ENCODE measurements around the gene SPRR2B. TPM values are rescaled to one million over a fixed set of nuclear protein-coding genes. Genes with fewer than 3 reads are reported as not detected.

SPRR2B gene
- total RNA-seq, 1 donor from 2014 or later, result not detected

- Mint-ChIP-seq H3K27ac (no peak overlapping the region), H3K9me3 (no peaks in the 10 kb centered on the region), H3K4me3 (no peak overlapping the region), H3K4me1 (no peaks in the 10 kb centered on the region), H3K27me3 (ENCODE audit: insufficient read depth, low read depth) (no peaks in the 10 kb centered on the region), H3K36me3 (no peaks in the 10 kb centered on the region)
- no peaks in the 10 kb centered on the region for H3F3A ChIP-seq (ENCODE audit: low read depth)
- H3K4me1 ChIP-seq, result no peaks in the 10 kb centered on the region
- H3K27ac ChIP-seq, result no peak overlapping the region
- no peaks in the 10 kb centered on the region for H3K36me3 ChIP-seq
- H3K27me3 ChIP-seq, result no peaks in the 10 kb centered on the region
- H3K79me2 ChIP-seq (ENCODE audit: low read depth), result no peaks in the 10 kb centered on the region
- DNase-seq (ENCODE audit: low spot score), result no peak
- H3K9me3 ChIP-seq (ENCODE audit: low read depth), result peaks cover 17% of the 10 kb centered on the region
- H3K9ac ChIP-seq, result no peak overlapping the region
- H3K4me3 ChIP-seq, result no peak overlapping the region
- TF ChIP-seq CTCF (IDR thresholded peaks at IDR 0.05) (no peak), EZH2 (IDR thresholded peaks at IDR 0.05) (no peak), EZH2phosphoT487 (IDR thresholded peaks at IDR 0.05) (no peak)
- no peak overlapping the region for H3K4me2 ChIP-seq
- no peaks in the 10 kb centered on the region for H4K20me1 ChIP-seq (ENCODE audit: low read depth)
- no peak overlapping the region for H2AFZ ChIP-seq (replicated peaks)
These were observed 22.2 kb downstream of the SPRR2B start for GRCh38 chr1:153049211-153049610.

- Histone ChIP-seq H3K9me3 (ENCODE audit: low read depth) (peaks cover 5% of the 10 kb centered on the region), H3K4me1 (no peaks in the 10 kb centered on the region), H3K79me2 (ENCODE audit: low read depth) (no peaks in the 10 kb centered on the region), H3K9ac (no peak within 1 kb of the TSS), H3K4me2 (no peak within 1 kb of the TSS), H3K4me3 (no peak within 1 kb of the TSS), H3K27ac (no peak within 1 kb of the TSS), H3F3A (ENCODE audit: low read depth) (no peaks in the 10 kb centered on the region), H4K20me1 (ENCODE audit: low read depth) (no peaks in the 10 kb centered on the region), H2AFZ (replicated peaks) (no peak within 1 kb of the TSS), H3K36me3 (no peaks in the 10 kb centered on the region), H3K27me3 (no peaks in the 10 kb centered on the region)
- no peak within 1 kb of the TSS for H3K27ac Mint-ChIP-seq
- TF ChIP-seq EZH2phosphoT487 (IDR thresholded peaks at IDR 0.05) (no peak), EZH2 (IDR thresholded peaks at IDR 0.05) (no peak), CTCF (IDR thresholded peaks at IDR 0.05) (no peak)
- H3K36me3 Mint-ChIP-seq, result no peaks in the 10 kb centered on the region
- H3K4me1 Mint-ChIP-seq, result no peaks in the 10 kb centered on the region
- no peak within 1 kb of the TSS for H3K4me3 Mint-ChIP-seq
- peaks cover 4% of the 10 kb centered on the region for H3K27me3 Mint-ChIP-seq (ENCODE audit: insufficient read depth, low read depth)
- H3K9me3 Mint-ChIP-seq, result no peaks in the 10 kb centered on the region
- no peak for DNase-seq (ENCODE audit: low spot score)
These were observed 30.3 kb downstream of the SPRR2B start, which contains the start of gene SPRR2D for GRCh38 chr1:153040950-153041631. TSS of gene SPRR2D (minus strand) at chr1:153041120. CDS start at chr1:153040346, 774 bp downstream.

GRCh38 chr1:153035211-153035610 lies 36.2 kb downstream of the SPRR2B start:
- no peak overlapping the region for H3K4me3 ChIP-seq
- no peaks in the 10 kb centered on the region for H3F3A ChIP-seq (ENCODE audit: low read depth)
- H3K27ac ChIP-seq, result no peak overlapping the region
- TF ChIP-seq CTCF (IDR thresholded peaks at IDR 0.05) (no peak), EZH2phosphoT487 (IDR thresholded peaks at IDR 0.05) (no peak), EZH2 (IDR thresholded peaks at IDR 0.05) (no peak)
- Mint-ChIP-seq H3K27ac (no peak overlapping the region), H3K27me3 (ENCODE audit: insufficient read depth, low read depth) (no peaks in the 10 kb centered on the region), H3K4me1 (no peaks in the 10 kb centered on the region), H3K9me3 (no peaks in the 10 kb centered on the region), H3K4me3 (no peak overlapping the region), H3K36me3 (no peaks in the 10 kb centered on the region)
- H3K4me2 ChIP-seq, result no peak overlapping the region
- no peaks in the 10 kb centered on the region for H3K4me1 ChIP-seq
- H3K79me2 ChIP-seq (ENCODE audit: low read depth), result no peaks in the 10 kb centered on the region
- DNase-seq (ENCODE audit: low spot score), result no peak
- no peaks in the 10 kb centered on the region for H3K27me3 ChIP-seq
- no peak overlapping the region for H3K9ac ChIP-seq
- H3K36me3 ChIP-seq, result no peaks in the 10 kb centered on the region
- no peak overlapping the region for H2AFZ ChIP-seq (replicated peaks)
- H4K20me1 ChIP-seq (ENCODE audit: low read depth), result no peaks in the 10 kb centered on the region
- peaks cover 5% of the 10 kb centered on the region for H3K9me3 ChIP-seq (ENCODE audit: low read depth)
